A549 (cell line): ENCODE results near the gene SLC6A19.

ENCODE experiments used
- CTCF ChIP-seq: fragments of >200 bp; sonication (Bioruptor Twin); formaldehyde crosslinking; IDR thresholded peaks from 3 replicates; pipeline ENCODE4 v1.5.1; 2016
- EP300 ChIP-seq, 2 experiments: fragments of >200 bp; sonication (Bioruptor Twin); formaldehyde crosslinking; IDR thresholded peaks; 2 replicates in 1 of 2; 3 replicates in 1 of 2; pipeline ENCODE4 v1.6.1; 2016 to 2017
- JUNB ChIP-seq: fragments of >200 bp; sonication (Bioruptor Twin); formaldehyde crosslinking; IDR thresholded peaks from 2 replicates; pipeline ENCODE4 v1.6.1; 2016
- POLR2A ChIP-seq: IDR thresholded peaks from 2 replicates; pipeline ENCODE4 v1.6.1; 2012; ENCODE audit warnings: mild to moderate bottlenecking, low read length
- RAD21 ChIP-seq, 2 experiments: fragments of >200 bp in 1 of 2; sonication (Bioruptor Twin) in 1 of 2; formaldehyde crosslinking in 1 of 2; IDR thresholded peaks in 1 of 2; conservative IDR thresholded peaks in 1 of 2; 2 replicates in 1 of 2; 3 replicates in 1 of 2; pipeline ENCODE4 v1.6.1; 2012 to 2018; ENCODE audit warnings: inconsistent platforms in 1 of 2
- TP53 ChIP-seq: fragments of 250-450 bp; sonication (Bioruptor Pico); IDR thresholded peaks from 2 replicates; pipeline ENCODE4 v1.5.0; 2021; ENCODE audit warnings: mild to moderate bottlenecking, moderate library complexity

DNA sequence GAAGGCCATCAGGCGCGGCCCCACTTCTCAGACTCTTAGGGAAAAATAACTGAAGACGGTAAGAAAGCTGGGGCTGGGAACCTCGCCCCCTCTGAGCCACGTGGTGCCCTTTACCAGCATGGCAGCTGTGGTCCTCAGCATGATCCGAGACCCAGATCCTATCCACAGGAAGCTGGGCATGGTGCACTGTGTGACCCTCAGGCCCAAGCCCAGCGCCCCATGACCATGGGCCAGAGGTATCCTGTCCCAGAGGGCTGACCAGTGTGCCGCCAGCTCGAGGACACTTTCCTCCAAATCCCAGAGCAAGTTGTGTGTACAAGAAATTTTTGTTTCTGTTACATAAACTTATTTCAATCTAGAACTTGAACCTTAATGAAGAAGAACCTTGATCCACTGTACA, 65.4 kb downstream of the SLC6A19 start:
- TF ChIP-seq CTCF (no peak), EP300 (IDR thresholded peaks at IDR 0.05) (no peak), POLR2A (no peak), JUNB (no peak), RAD21 (conservative IDR thresholded peaks at IDR 0.05 in 1 of 2, IDR thresholded peaks at IDR 0.05 in 1 of 2) (no peak), TP53 (CRISPR knock-in tag) (no peak)
